Activated naive CD4-positive, alpha-beta T cell treated with anti-CD3 and anti-CD28 coated beads for 36 hours (primary cell): ENCODE measurements around the gene IL24. TPM values are rescaled to one million over a fixed set of nuclear protein-coding genes. Genes with fewer than 3 reads are reported as not detected.
A peak's percentile ranks its signal among the peaks of the same experiment; 100 is the strongest.
"Not testable (repeated sequence)": the region's sequence is repeated elsewhere in the genome, so short reads cannot be mapped to it uniquely, and the experiment has no call there.

Experiments
- CTCF ChIA-PET: fragments of 350-600 bp; sonication (Branson Sonifier 250); formaldehyde crosslinking; loops from one replicate; lab custom pipeline; 2021; ENCODE audit warnings: antibody characterized with exemption; lab: Charles Lee
- DNase-seq: peaks from one replicate; pipeline ENCODE4 v3.0.0-alpha.2; 2020
- H3K27ac Mint-ChIP-seq: one replicate; pipeline ENCODE4 v1.8.0; 2021; ENCODE audit warnings: mild to moderate bottlenecking, mixed read lengths
- H3K27me3 Mint-ChIP-seq: one replicate; pipeline ENCODE4 v1.8.0; 2021; ENCODE audit warnings: low read depth, mixed read lengths
- H3K36me3 Mint-ChIP-seq: one replicate; pipeline ENCODE4 v1.8.0; 2021; ENCODE audit warnings: low read depth, mixed read lengths
- H3K4me1 Mint-ChIP-seq: one replicate; pipeline ENCODE4 v1.8.0; 2021; ENCODE audit warnings: low read depth, mixed read lengths
- H3K4me3 Mint-ChIP-seq: one replicate; pipeline ENCODE4 v1.8.0; 2021; ENCODE audit warnings: mild to moderate bottlenecking, moderate library complexity, mixed read lengths
- H3K9me3 Mint-ChIP-seq: one replicate; pipeline ENCODE4 v1.8.0; 2021; ENCODE audit warnings: mixed read lengths
- intact Hi-C: fragments of 100-400 bp; cut with micrococcal nuclease; formaldehyde crosslinking; loops from one replicate; pipeline ENCODE4 v1.15.1; 2023
- total RNA-seq, 2 experiments: library from RNA; stranded (reverse); gene quantifications; one replicate each; pipeline ENCODE4 v1.2.3, GENCODE V29; 2021

Gene IL24
- total RNA-seq, 2 experiments from 2014 or later = 44.0 to 46.7 TPM

DNA sequence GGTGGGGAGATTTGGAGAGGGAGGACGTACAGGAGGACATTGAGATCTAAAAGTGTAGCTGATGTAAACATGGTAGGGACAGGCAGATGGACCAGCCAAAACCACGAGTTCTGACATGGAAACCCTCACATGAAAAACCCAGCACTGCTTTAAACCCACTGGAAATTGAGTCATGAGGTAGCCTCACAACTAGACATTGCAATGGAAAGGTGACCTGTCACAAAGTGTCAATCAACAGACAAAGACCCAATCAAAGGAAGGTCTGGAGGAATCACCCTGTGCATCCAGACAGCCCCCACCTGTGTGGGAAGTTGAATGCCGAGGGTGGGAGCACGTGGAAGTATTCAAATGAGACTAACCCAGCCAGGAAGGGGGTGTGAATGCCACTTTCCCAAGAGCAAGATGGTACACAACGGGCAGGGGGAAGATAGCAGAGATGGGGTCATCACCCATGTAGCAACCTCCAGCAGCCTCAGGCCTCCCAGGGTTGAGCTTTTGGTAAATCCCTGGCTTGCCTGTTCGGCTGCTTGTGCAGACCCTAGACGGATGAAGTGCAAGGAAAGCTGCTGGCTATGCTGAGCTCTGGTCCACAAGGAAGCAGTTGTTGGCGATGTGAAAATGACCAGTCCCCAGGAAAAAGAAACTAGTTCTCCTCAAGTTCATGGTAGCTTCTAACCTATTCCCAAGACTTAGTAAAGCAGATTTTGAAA is 18.9 kb downstream of the IL24 start:
- Mint-ChIP-seq H3K4me1 (peaks cover 69% of the 10 kb centered on the region), H3K27ac (peak overlapping the region; percentile 82), H3K27me3 (no peaks in the 10 kb centered on the region), H3K36me3 (peaks cover 33% of the 10 kb centered on the region), H3K4me3 (peak overlapping the region; percentile 59), H3K9me3 (no peaks in the 10 kb centered on the region)
- CTCF ChIA-PET = interaction anchor here (0.7 to 12.6 kb wide), 18 partner anchors 9 to 252 kb away, joined by 3 to 219 read pairs (median 4); partner anchors contain the start of genes IL20 and IL24
- DNase-seq = no peak
- intact Hi-C loops = loop anchor here (5.0 kb wide), 1 partner anchor 449 kb away; no protein-coding TSS in a partner anchor

DNA sequence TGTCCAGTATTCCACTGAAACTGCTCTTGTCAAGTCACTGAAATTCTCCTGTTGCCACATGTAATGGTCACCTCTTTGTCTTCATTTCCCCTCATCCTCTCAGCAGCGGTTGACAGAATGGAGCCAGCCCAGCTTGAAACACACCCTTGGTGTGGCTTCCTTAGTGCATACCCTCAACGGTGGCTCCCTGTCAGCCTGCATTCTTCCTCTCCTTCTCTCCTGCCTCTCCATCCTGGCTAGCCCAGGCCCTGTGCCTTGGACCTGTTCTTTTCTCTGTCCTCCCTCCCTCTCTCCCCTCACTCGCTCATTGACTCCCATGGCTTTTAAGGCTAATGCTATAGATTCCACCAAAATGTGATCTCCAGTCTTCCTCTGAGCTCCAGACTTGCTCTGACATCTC is 20.8 kb downstream of the IL24 start:
- intact Hi-C loops = loop anchor here (5.0 kb wide), 1 partner anchor 451 kb away; no protein-coding TSS in a partner anchor
- Mint-ChIP-seq H3K36me3 (peaks cover 20% of the 10 kb centered on the region), H3K27ac (peak overlapping the region; percentile 82), H3K4me3 (peak overlapping the region; percentile 59), H3K4me1 (peaks cover 51% of the 10 kb centered on the region), H3K9me3 (no peaks in the 10 kb centered on the region), H3K27me3 (no peaks in the 10 kb centered on the region)
- CTCF ChIA-PET = interaction anchor here (0.6 to 12.6 kb wide), 12 partner anchors 9 to 342 kb away, joined by 3 to 219 read pairs (median 5); no protein-coding TSS in a partner anchor
- DNase-seq = no peak

DNA sequence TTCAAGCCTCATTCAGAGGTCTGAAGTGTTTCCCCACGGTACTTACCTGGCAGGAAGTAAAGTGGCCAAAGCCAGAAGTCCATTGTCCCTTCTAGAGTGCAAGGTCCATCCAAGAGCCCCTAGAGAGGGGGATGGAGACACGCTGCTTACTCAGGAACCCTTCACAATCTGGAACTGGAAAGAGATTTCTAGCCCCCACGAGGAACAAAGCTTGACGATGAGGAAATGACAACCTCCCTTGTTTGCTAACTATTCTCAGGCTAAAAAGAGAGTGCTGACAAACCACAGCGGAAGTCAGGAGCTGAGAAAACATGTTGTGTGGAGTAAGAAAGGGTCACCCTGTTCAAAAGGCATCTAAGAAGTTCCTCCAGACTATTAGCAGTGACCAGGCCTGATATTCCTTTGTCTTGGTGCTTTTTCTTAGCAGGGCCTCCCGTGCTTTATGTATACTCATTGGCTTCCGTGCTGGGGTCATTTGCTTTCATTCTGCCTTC is 24.6 kb downstream of the IL24 start, which contains the start of gene FCMR:
FCMR (minus strand) TSS at position 170 of the 494 bp plus-strand sequence; CDS start at position 83, 87 bp downstream.
- Mint-ChIP-seq H3K9me3 (no peaks in the 10 kb centered on the region), H3K36me3 (peaks cover 17% of the 10 kb centered on the region), H3K4me1 (peaks cover 18% of the 10 kb centered on the region), H3K27ac (no peak within 1 kb of the TSS), H3K4me3 (no peak within 1 kb of the TSS), H3K27me3 (no peaks in the 10 kb centered on the region)
- CTCF ChIA-PET = interaction anchor here (0.9 to 12.6 kb wide), 11 partner anchors 9 to 195 kb away, joined by 3 to 219 read pairs (median 7); partner anchors contain the start of gene IL20
- intact Hi-C loops = loop anchor here (2.0 to 10.0 kb wide), 4 partner anchors 343 to 903 kb away; partner anchors contain the start of gene CD55
- DNase-seq = peak; percentile 71

DNA sequence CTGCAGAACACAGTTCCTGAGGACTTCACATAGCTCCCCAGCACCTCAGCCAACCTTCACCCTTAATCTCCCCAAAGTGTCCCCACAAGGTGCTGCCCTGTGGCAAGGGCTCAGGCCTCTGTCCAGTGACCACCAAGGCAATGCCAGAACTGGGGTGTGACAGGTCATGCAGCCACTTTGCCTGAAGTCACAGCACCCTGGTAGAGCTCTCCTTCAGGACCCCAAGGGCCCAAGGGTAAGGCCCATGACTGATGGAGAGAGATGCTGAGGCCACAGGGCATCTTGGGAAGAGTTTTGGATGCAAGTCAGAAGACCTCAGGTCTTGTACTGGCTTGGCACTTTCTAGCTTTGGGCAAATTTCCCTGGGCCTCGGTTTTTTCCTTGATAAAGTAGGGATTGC is 25.3 kb downstream of the IL24 start:
- no peaks in the 10 kb centered on the region for H3K9me3 Mint-ChIP-seq
- H3K4me1 Mint-ChIP-seq = peaks cover 16% of the 10 kb centered on the region
- no peak overlapping the region for H3K4me3 Mint-ChIP-seq
- no peak overlapping the region for H3K27ac Mint-ChIP-seq
- no peak for DNase-seq
- intact Hi-C loops = loop anchor here (2.0 to 10.0 kb wide), 4 partner anchors 344 to 902 kb away; partner anchors contain the start of gene CD55
- CTCF ChIA-PET = interaction anchor here (0.6 to 12.6 kb wide), 10 partner anchors 8 to 456 kb away, joined by 3 to 219 read pairs (median 6); partner anchors contain the start of gene IL20
- peaks cover 14% of the 10 kb centered on the region for H3K36me3 Mint-ChIP-seq
- H3K27me3 Mint-ChIP-seq = no peaks in the 10 kb centered on the region

DNA sequence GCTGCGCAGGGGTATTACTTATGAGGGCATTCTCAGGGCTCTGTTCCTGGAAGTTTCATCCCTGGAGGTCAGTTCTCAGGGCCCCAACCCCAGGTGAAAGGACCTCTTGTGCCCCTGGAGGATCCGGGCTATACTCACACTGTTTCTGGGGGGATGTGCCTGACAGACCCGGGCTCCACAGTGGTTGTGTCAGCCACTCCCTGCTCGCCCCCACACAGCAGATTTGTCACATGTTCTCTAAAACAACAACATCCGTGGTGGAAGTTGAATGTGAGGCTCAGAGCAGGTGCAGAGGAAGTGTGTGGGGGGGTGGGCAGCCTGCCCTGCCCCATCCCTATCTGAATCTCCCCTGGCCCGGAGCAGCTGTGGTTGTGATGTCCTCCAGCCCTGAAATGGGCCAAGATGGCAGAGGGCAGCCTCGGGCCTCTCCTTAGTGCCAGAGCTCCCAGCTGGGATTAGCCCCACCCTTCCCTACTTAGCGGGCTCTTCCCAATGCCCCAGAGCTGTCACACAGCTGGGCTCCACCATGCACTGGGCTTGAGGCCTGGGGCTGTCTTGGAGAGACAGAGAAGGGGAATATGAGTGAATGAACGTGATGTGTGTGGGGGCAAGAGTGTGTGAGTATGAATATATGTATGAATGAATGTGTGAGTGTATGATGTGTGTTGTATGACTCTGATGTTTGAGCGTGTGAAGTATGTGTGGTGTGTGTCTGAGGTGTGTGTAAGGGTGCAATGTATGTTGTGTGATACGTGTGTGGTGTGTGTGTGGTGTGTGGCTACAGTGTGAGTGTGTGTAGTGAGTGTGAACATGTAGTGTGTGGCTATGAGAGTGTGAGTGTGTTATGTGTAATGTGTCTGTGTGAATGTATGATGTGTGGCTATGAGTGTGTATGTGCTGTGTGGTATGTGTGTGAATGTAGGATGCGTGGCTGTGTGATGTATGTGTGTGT is 26.0 kb downstream of the IL24 start:
- CTCF ChIA-PET = interaction anchor here (0.6 to 12.6 kb wide), 6 partner anchors 7 to 457 kb away, joined by 3 to 219 read pairs (median 4); no protein-coding TSS in a partner anchor
- peaks cover 11% of the 10 kb centered on the region for H3K36me3 Mint-ChIP-seq
- no peaks in the 10 kb centered on the region for H3K27me3 Mint-ChIP-seq
- H3K4me1 Mint-ChIP-seq = peaks cover 15% of the 10 kb centered on the region
- H3K27ac Mint-ChIP-seq = no peak overlapping the region
- intact Hi-C loops = loop anchor here (1.0 to 10.0 kb wide), 7 partner anchors 18 to 902 kb away; partner anchors contain the start of genes CD55 and YOD1
- no peak overlapping the region for H3K4me3 Mint-ChIP-seq
- peak; percentile 89 for DNase-seq
- H3K9me3 Mint-ChIP-seq = no peaks in the 10 kb centered on the region

DNA sequence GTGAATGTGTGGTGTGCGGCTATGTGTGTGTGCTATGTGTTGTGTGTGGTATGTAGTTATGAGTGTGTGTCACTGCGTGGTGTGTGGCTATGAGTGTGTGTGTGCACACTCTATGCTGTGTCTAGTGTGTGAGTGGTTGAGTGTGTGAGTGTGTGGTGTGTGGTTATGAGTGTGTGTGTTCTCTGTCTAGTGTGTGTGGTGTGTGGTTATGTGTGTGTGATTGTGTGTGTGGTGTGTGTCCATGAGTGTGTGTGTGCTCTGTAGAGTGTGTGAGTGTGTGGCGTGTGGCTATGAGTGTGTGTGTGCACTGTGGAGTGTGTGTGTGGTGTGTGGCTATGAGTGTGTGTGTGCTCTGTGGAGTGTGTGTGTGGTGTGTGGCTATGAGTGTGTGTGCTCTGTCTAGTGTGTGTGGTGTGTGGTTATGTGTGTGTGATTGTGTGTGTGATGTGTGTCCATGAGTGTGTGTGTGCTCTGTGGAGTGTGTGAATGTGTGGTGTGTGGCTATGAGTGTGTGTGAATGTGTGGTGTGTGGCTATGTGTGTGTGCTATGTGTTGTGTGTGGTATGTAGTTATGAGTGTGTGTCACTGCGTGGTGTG is 26.8 kb downstream of the IL24 start:
- not testable (repeated sequence) for DNase-seq, H3K27me3 Mint-ChIP-seq, H3K4me3 Mint-ChIP-seq, H3K9me3 Mint-ChIP-seq, H3K27ac Mint-ChIP-seq
- CTCF ChIA-PET = interaction anchor here (0.7 to 13.0 kb wide), 5 partner anchors 7 to 198 kb away, joined by 3 to 219 read pairs (median 4); partner anchors contain the start of gene FCMR
- intact Hi-C loops = loop anchor here (1.0 to 10.0 kb wide), 7 partner anchors 19 to 901 kb away; partner anchors contain the start of genes CD55 and YOD1
- peaks cover 15% of the 10 kb centered on the region for H3K4me1 Mint-ChIP-seq
- H3K36me3 Mint-ChIP-seq = peaks cover 10% of the 10 kb centered on the region

DNA sequence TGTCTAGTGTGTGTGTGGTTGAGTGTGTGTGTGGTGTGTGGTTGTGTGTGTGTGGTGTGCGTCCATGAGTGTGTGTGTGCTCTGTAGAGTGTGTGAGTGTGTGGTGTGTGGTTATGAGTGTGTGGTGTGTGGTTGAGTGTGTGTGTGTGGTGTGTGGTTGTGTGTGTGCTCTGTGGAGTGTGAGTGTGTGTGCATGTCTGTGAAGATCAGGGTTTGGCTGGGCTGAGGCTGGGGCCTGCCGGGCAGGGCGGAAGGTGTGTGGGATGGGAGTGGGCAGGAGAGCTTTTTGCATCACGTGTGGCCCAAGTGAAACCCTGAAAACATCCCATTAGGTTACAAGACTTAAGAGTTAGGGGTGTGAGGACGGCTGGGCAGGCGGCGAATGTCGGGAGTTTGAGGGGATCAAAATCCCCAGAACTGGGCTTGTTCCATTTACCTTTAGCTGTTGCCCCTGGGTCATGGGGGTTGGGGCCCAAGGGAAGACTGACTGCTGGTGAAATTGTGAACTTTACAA is 27.4 kb downstream of the IL24 start:
- Mint-ChIP-seq H3K27ac (no peak overlapping the region), H3K9me3 (no peaks in the 10 kb centered on the region), H3K4me1 (peaks cover 18% of the 10 kb centered on the region), H3K27me3 (no peaks in the 10 kb centered on the region), H3K36me3 (peaks cover 10% of the 10 kb centered on the region), H3K4me3 (no peak overlapping the region)
- CTCF ChIA-PET = interaction anchor here (0.5 to 13.0 kb wide), 11 partner anchors 8 to 198 kb away, joined by 3 to 219 read pairs (median 4); partner anchors contain the start of gene FCMR
- intact Hi-C loops = loop anchor here (10.0 kb wide), 2 partner anchors 400 to 900 kb away; partner anchors contain the start of gene CD55
- DNase-seq = no peak

DNA sequence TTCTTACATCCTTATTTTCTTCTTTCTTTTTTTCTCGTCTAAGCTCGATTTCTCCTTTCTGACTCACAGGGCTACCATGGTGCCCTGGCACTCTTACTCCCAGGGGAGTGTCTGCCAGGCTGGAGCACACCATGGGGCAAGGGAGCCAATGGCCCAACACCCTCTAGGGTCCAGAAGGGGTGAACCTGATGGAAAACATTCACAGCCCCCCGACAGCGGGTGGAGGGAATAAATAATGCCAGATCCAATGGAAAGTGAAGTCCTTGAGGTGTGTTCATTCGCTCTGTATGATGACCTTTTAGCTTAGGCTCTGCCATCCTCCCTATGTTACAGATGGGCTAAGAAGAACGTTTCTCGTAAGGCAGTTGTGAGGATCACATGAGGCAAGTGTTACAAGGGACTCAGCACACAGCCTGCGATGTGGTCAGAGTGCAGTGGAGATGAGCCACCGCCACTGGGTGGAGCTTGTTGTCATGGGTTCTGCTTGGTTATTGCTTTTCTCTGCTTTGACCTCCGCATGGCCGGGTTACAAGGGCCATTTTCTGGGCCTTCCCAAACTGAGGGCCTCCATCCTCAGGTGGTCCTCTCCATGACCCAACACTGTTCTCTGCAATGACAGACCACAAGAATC is 28.0 kb downstream of the IL24 start:
- intact Hi-C loops = loop anchor here (10.0 kb wide), 2 partner anchors 400 to 900 kb away; partner anchors contain the start of gene CD55
- H3K4me3 Mint-ChIP-seq = no peak overlapping the region
- H3K27ac Mint-ChIP-seq = no peak overlapping the region
- H3K4me1 Mint-ChIP-seq = peaks cover 24% of the 10 kb centered on the region
- peak; percentile 78 for DNase-seq
- H3K9me3 Mint-ChIP-seq = no peaks in the 10 kb centered on the region
- peaks cover 7% of the 10 kb centered on the region for H3K36me3 Mint-ChIP-seq
- CTCF ChIA-PET = interaction anchor here (0.5 to 13.0 kb wide), 11 partner anchors 8 to 199 kb away, joined by 3 to 219 read pairs (median 4); partner anchors contain the start of gene FCMR
- no peaks in the 10 kb centered on the region for H3K27me3 Mint-ChIP-seq

DNA sequence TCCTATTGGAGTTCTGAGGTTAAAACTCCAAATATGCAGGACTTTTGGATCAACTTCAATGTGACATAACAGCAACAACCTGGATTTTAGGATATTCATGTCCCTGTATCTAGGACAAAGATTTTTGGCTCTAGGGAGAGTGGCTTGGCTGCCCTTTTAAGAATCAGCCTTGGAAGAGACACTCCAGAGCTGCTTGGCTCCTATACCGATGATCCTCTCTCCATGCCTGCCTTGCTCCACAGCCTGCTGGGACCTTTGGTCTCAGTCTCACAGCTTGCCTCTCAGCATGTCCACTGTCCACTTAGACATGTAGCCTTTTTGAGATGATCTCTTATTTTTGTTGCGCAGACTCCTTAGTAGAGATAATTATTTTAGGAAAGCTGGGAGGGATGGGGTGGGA is 29.0 kb downstream of the IL24 start:
- no peak for DNase-seq
- H3K27me3 Mint-ChIP-seq = no peaks in the 10 kb centered on the region
- intact Hi-C loops = loop anchor here (10.0 kb wide), 2 partner anchors 399 to 899 kb away; partner anchors contain the start of gene CD55
- H3K4me1 Mint-ChIP-seq = peaks cover 31% of the 10 kb centered on the region
- H3K4me3 Mint-ChIP-seq = no peak overlapping the region
- H3K36me3 Mint-ChIP-seq = no peaks in the 10 kb centered on the region
- no peaks in the 10 kb centered on the region for H3K9me3 Mint-ChIP-seq
- CTCF ChIA-PET = interaction anchor here (0.6 to 13.0 kb wide), 10 partner anchors 9 to 263 kb away, joined by 3 to 219 read pairs (median 5); partner anchors contain the start of gene FCMR
- no peak overlapping the region for H3K27ac Mint-ChIP-seq

DNA sequence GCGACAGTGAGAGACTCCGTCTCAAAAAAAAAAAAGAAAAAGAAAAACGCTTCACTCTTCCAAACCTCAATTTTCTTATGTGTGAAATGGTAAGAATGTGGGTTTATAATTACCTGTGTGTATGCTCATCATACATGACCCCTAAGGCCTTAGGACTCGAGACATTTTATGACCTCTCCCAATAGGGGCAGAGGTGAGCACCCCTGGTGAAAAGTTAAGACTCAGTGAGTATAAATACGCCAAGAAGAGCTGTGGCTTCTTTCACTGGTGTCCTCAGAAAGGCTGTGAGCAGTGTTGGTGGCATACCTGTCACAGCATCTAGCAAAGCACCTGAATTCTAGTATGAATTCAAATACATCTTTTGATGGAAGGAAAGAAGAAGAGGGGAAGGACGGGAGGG is 32.3 kb downstream of the IL24 start:
- CTCF ChIA-PET = interaction anchor here (1.5 to 13.0 kb wide), 3 partner anchors 12 to 64 kb away, joined by 5 to 219 read pairs (median 124); partner anchors contain the start of genes FCMR and IL20
- no peaks in the 10 kb centered on the region for H3K9me3 Mint-ChIP-seq
- peak overlapping the region; percentile 79 for H3K27ac Mint-ChIP-seq
- H3K4me3 Mint-ChIP-seq = no peak overlapping the region
- peaks cover 44% of the 10 kb centered on the region for H3K4me1 Mint-ChIP-seq
- DNase-seq = no peak
- no peaks in the 10 kb centered on the region for H3K27me3 Mint-ChIP-seq
- intact Hi-C loops = loop anchor here (10.0 kb wide), 2 partner anchors 395 to 895 kb away; partner anchors contain the start of gene CD55
- no peaks in the 10 kb centered on the region for H3K36me3 Mint-ChIP-seq
